Esophagus muscularis mucosa (tissue), 3 donors: ENCODE results near the gene PRKN.

ENCODE experiments used
- EP300 ChIP-seq: sonication (generic); formaldehyde crosslinking; IDR thresholded peaks from one replicate; pipeline ENCODE4 v1.6.1; 2017; ENCODE audit warnings: antibody characterized with exemption
- TF ChIP-seq, protein P1 (sequence below), 3 experiments: fragments of 200-600 bp in 2 of 3; fragments of 450-650 bp in 1 of 3; sonication (generic) in 2 of 3; IDR thresholded peaks; one replicate each; pipeline ENCODE4 v1.5.1; 2017 to 2019; ENCODE audit warnings: antibody characterized with exemption in 3 of 3, mild to moderate bottlenecking in 2 of 3, moderate library complexity in 1 of 3

DNA sequence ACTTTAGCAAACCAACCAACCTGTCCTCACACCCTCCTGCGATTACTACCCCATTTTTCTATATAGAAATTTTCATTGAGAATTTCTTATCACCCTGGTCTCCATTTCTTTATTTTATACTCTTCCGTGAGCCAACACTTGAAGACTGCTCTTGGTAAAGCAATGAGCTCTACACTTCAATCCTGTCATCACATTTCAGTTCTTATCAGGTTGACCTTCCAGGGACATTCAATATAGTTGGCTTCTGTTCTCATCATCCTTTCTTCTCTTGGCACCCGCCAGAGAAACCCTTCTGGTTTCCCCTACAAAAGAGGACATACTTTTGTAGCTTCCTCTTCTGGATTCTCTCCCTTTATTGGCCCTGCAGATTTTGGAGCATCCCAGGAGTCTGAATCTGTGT lies 279.3 kb downstream of the PRKN start:
- TF ChIP-seq, protein P1, sequence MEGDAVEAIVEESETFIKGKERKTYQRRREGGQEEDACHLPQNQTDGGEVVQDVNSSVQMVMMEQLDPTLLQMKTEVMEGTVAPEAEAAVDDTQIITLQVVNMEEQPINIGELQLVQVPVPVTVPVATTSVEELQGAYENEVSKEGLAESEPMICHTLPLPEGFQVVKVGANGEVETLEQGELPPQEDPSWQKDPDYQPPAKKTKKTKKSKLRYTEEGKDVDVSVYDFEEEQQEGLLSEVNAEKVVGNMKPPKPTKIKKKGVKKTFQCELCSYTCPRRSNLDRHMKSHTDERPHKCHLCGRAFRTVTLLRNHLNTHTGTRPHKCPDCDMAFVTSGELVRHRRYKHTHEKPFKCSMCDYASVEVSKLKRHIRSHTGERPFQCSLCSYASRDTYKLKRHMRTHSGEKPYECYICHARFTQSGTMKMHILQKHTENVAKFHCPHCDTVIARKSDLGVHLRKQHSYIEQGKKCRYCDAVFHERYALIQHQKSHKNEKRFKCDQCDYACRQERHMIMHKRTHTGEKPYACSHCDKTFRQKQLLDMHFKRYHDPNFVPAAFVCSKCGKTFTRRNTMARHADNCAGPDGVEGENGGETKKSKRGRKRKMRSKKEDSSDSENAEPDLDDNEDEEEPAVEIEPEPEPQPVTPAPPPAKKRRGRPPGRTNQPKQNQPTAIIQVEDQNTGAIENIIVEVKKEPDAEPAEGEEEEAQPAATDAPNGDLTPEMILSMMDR (IDR thresholded peaks at IDR 0.05): no peak
- TF ChIP-seq EP300: no peak
